HG03521 (cell line): ENCODE data around the gene SLC44A3.
"Not testable (repeated sequence)": the region's sequence is repeated elsewhere in the genome, so short reads cannot be mapped to it uniquely, and the experiment has no call there.

Source experiments
- ATAC-seq: cut with Tn5 transposase; IDR thresholded peaks from one replicate; pipeline ENCODE4 v1.9.1; 2021; ENCODE audit warnings: mild to moderate bottlenecking, moderate library complexity; ENCODE audit not compliant: unreplicated experiment

The SLC44A3 gene

GRCh38 chr1:94929351-94930217 lies 109.4 kb downstream of the SLC44A3 start:
- no peak for ATAC-seq

- ATAC-seq = no peak
Observed at GRCh38 chr1:94931254-94931841, 111.2 kb downstream of the SLC44A3 start.

- ATAC-seq = no peak
Observed at GRCh38 chr1:94934551-94934950, 114.4 kb downstream of the SLC44A3 start.

GRCh38 chr1:94935034-94935433 lies 114.9 kb downstream of the SLC44A3 start:
- ATAC-seq = no peak

- no peak for ATAC-seq
Observed at GRCh38 chr1:94935476-94935875, 115.3 kb downstream of the SLC44A3 start.

- ATAC-seq = no peak
Observed at GRCh38 chr1:94936861-94937620, 116.9 kb downstream of the SLC44A3 start.

GRCh38 chr1:94937820-94938219 lies 117.7 kb downstream of the SLC44A3 start:
- ATAC-seq = no peak

- ATAC-seq = no peak
Observed at GRCh38 chr1:94940738-94941137, 120.6 kb downstream of the SLC44A3 start.

- ATAC-seq = not testable (repeated sequence)
Observed at GRCh38 chr1:94941480-94941879, 121.3 kb downstream of the SLC44A3 start.

- ATAC-seq = no peak
Observed at GRCh38 chr1:94942171-94943128, 122.3 kb downstream of the SLC44A3 start.
